H1 (cell line): ENCODE data around the gene CLEC4F. TPM values are rescaled to one million over a fixed set of nuclear protein-coding genes. Genes with fewer than 3 reads are reported as not detected.

Experiments used
- CTCF ChIA-PET: fragments of 300-600 bp; sonication (Branson Sonifier 250); formaldehyde crosslinking; loops from one replicate; lab custom pipeline; 2021; ENCODE audit not compliant: partially characterized antibody; lab: Charles Lee
- POLR2A ChIA-PET: fragments of 300-600 bp; sonication (Branson Sonifier 250); formaldehyde crosslinking; loops from one replicate; lab custom pipeline; 2021; ENCODE audit warnings: inconsistent platforms; ENCODE audit not compliant: partially characterized antibody; lab: Charles Lee
- DNase-seq, 2 experiments: peaks; one replicate each; pipeline versions ENCODE4 v3.0.0 to v3.0.0-alpha.2; 2010 to 2022; ENCODE audit warnings: low spot score in 2 of 2, low read depth in 1 of 2, mixed read lengths in 1 of 2
- FAIRE-seq: peaks from 2 replicates; lab custom pipeline; 2011; peaks lifted over from hg19 to GRCh38; lab: Jason Lieb, UNC
- H2AFZ ChIP-seq: 2 replicates; pipeline ENCODE4 v1.8.1; 2012; ENCODE audit warnings: low read length, inconsistent platforms
- H2AK5ac ChIP-seq: 2 replicates; pipeline ENCODE4 v1.6.1; 2013; ENCODE audit warnings: low read depth, low read length
- H2BK120ac ChIP-seq: replicated peaks from 2 replicates; pipeline ENCODE3; 2013; ENCODE audit warnings: low read depth, low read length, inconsistent platforms
- H2BK12ac ChIP-seq: 2 replicates; pipeline ENCODE4 v1.6.1; 2013; ENCODE audit warnings: low read depth, low read length
- H2BK15ac ChIP-seq: 2 replicates; pipeline ENCODE4 v1.6.1; 2013; ENCODE audit warnings: low read length
- H2BK20ac ChIP-seq: 2 replicates; pipeline ENCODE4 v1.6.1; 2013; ENCODE audit warnings: low read length
- H2BK5ac ChIP-seq: 2 replicates; pipeline ENCODE4 v1.6.1; 2013; ENCODE audit warnings: low read depth, low read length
- H3K14ac ChIP-seq: 2 replicates; pipeline ENCODE4 v1.6.1; 2013; ENCODE audit warnings: inconsistent platforms; ENCODE audit not compliant: insufficient read length
- H3K18ac ChIP-seq: 2 replicates; pipeline ENCODE4 v1.6.1; 2013; ENCODE audit warnings: low read length; ENCODE audit errors: extremely low read depth
- H3K23ac ChIP-seq: 2 replicates; pipeline ENCODE4 v1.6.1; 2013; ENCODE audit warnings: inconsistent platforms; ENCODE audit not compliant: insufficient read length
- H3K23me2 ChIP-seq: 2 replicates; pipeline ENCODE4 v1.6.1; 2013; ENCODE audit warnings: low read depth, low read length
- H3K27ac ChIP-seq: 2 replicates; pipeline ENCODE4 v1.6.1; 2011; ENCODE audit warnings: low read depth, low read length, inconsistent platforms
- H3K27me3 ChIP-seq, 4 experiments: replicated peaks in 1 of 4; 1 replicate in 1 of 4; 2 replicates in 3 of 4; pipeline versions ENCODE4 v1.6.1 to v1.8.1; 2011 to 2013; ENCODE audit warnings: low read length in 3 of 4, mild to moderate bottlenecking in 3 of 4, inconsistent platforms in 2 of 4, mixed read lengths in 2 of 4, moderate library complexity in 1 of 4; ENCODE audit not compliant: control insufficient read depth in 3 of 4, insufficient read depth in 3 of 4; ENCODE audit errors: extremely low read depth in 1 of 4
- H3K36me3 ChIP-seq, 4 experiments: 2 replicates each; pipeline versions ENCODE4 v1.6.1 to v1.8.1; 2011 to 2013; ENCODE audit warnings: mild to moderate bottlenecking in 4 of 4, low read length in 3 of 4, moderate library complexity in 2 of 4, control low read depth in 1 of 4, inconsistent platforms in 1 of 4; ENCODE audit not compliant: insufficient read depth in 4 of 4, control insufficient read depth in 2 of 4
- H3K4ac ChIP-seq: replicated peaks from 2 replicates; pipeline ENCODE3; 2013; ENCODE audit warnings: low read length, low read depth, mixed read lengths, inconsistent platforms; ENCODE audit not compliant: insufficient read length
- H3K4me1 ChIP-seq, 4 experiments: replicated peaks in 1 of 4; 1 replicate in 1 of 4; 2 replicates in 3 of 4; pipeline versions ENCODE4 v1.6.1 to v1.8.1; 2011 to 2013; ENCODE audit warnings: low read length in 3 of 4, inconsistent platforms in 2 of 4, mixed read lengths in 1 of 4; ENCODE audit not compliant: insufficient read depth in 4 of 4, control insufficient read depth in 3 of 4
- H3K4me2 ChIP-seq, 2 experiments: 2 replicates each; pipeline versions ENCODE4 v1.6.1 to v1.8.1; 2011 to 2013; ENCODE audit warnings: low read depth in 2 of 2, low read length in 2 of 2, control low read depth in 1 of 2, inconsistent platforms in 1 of 2, mild to moderate bottlenecking in 1 of 2; ENCODE audit not compliant: insufficient read depth in 1 of 2
- H3K4me3 ChIP-seq, 4 experiments: fragments of 200-600, 300-600 bp in 1 of 4; sonication (generic), shearing (Covaris generic), sonication (Bioruptor Twin) in 1 of 4; 2 replicates each; pipeline versions ENCODE4 v1.5.1 to v1.8.1; 2011 to 2016; ENCODE audit warnings: low read length in 4 of 4, low read depth in 3 of 4, control low read depth in 2 of 4, inconsistent platforms in 2 of 4, mild to moderate bottlenecking in 2 of 4, mixed read lengths in 1 of 4, moderate library complexity in 1 of 4; ENCODE audit not compliant: insufficient read depth in 2 of 4; ENCODE audit errors: extremely low read depth in 1 of 4
- H3K56ac ChIP-seq: replicated peaks from 2 replicates; pipeline ENCODE3; 2013; ENCODE audit warnings: low read depth, mild to moderate bottlenecking, mixed read lengths, low read length, inconsistent platforms; ENCODE audit not compliant: insufficient read length
- H3K79me1 ChIP-seq: 2 replicates; pipeline ENCODE4 v1.6.1; 2013; ENCODE audit warnings: low read depth, low read length, control low read depth
- H3K79me2 ChIP-seq, 2 experiments: 2 replicates each; pipeline versions ENCODE4 v1.6.1 to v1.8.1; 2012 to 2013; ENCODE audit warnings: low read length in 2 of 2, mild to moderate bottlenecking in 2 of 2, inconsistent platforms in 1 of 2; ENCODE audit not compliant: insufficient read depth in 2 of 2, control insufficient read depth in 1 of 2
- H3K9ac ChIP-seq, 4 experiments: replicated peaks in 1 of 4; 1 replicate in 1 of 4; 2 replicates in 3 of 4; pipeline versions ENCODE4 v1.6.1 to v1.8.1; 2011 to 2013; ENCODE audit warnings: low read depth in 3 of 4, low read length in 3 of 4, control low read depth in 2 of 4, mild to moderate bottlenecking in 2 of 4, moderate library complexity in 2 of 4, inconsistent platforms in 1 of 4; ENCODE audit errors: extremely low read depth in 1 of 4
- H3K9me3 ChIP-seq, 2 experiments: 2 replicates each; pipeline versions ENCODE4 v1.6.1 to v1.8.1; 2012 to 2013; ENCODE audit warnings: mild to moderate bottlenecking in 2 of 2, moderate library complexity in 2 of 2, control low read depth in 1 of 2, inconsistent platforms in 1 of 2, low read depth in 1 of 2, low read length in 1 of 2, mixed read lengths in 1 of 2; ENCODE audit not compliant: insufficient read depth in 2 of 2
- H4K20me1 ChIP-seq, 2 experiments: replicated peaks in 1 of 2; 2 replicates each; pipeline versions ENCODE3 to v1.8.1; 2011 to 2013; ENCODE audit warnings: inconsistent platforms in 2 of 2, low read length in 2 of 2, mild to moderate bottlenecking in 1 of 2; ENCODE audit not compliant: insufficient read depth in 2 of 2, control insufficient read depth in 1 of 2
- H4K5ac ChIP-seq: 2 replicates; pipeline ENCODE4 v1.6.1; 2013; ENCODE audit warnings: low read length, low read depth, mixed read lengths, inconsistent platforms; ENCODE audit not compliant: insufficient read length
- H4K8ac ChIP-seq: 2 replicates; pipeline ENCODE4 v1.8.0; 2013; ENCODE audit warnings: mild to moderate bottlenecking, moderate library complexity, low read length, inconsistent platforms; ENCODE audit not compliant: insufficient read depth; ENCODE audit errors: extremely low read depth
- H4K91ac ChIP-seq: replicated peaks from 2 replicates; pipeline ENCODE3; 2013; ENCODE audit warnings: low read length, mixed read lengths, inconsistent platforms; ENCODE audit not compliant: insufficient read length
- ATF2 ChIP-seq: IDR thresholded peaks from 2 replicates; pipeline ENCODE4 v1.6.1; 2012; ENCODE audit warnings: low read length, inconsistent platforms
- CHD2 ChIP-seq: IDR thresholded peaks from 2 replicates; pipeline ENCODE4 v1.6.1; 2012; ENCODE audit warnings: low read length, improper control_type of control experiment
- CREB1 ChIP-seq: IDR thresholded peaks from 2 replicates; pipeline ENCODE4 v1.6.1; 2012; ENCODE audit warnings: inconsistent platforms
- CTBP2 ChIP-seq: IDR thresholded peaks from 2 replicates; pipeline ENCODE4 v1.7.0; 2011; ENCODE audit warnings: borderline replicate concordance, mild to moderate bottlenecking, moderate library complexity, mixed read lengths, low read length; ENCODE audit not compliant: insufficient read depth, insufficient read length
- EZH2 ChIP-seq: fragments of 200-600 bp; sonication (generic); IDR thresholded peaks from 2 replicates; pipeline ENCODE4 v1.7.1; 2012; ENCODE audit warnings: low read depth, mild to moderate bottlenecking, moderate library complexity, low read length, inconsistent platforms; ENCODE audit not compliant: severe bottlenecking
- NANOG ChIP-seq: IDR thresholded peaks from 2 replicates; pipeline ENCODE4 v1.6.1; 2011; ENCODE audit warnings: low read length, low read depth, mild to moderate bottlenecking, inconsistent platforms; ENCODE audit not compliant: insufficient read depth, poor library complexity, severe bottlenecking
- RFX5 ChIP-seq: IDR thresholded peaks from 2 replicates; pipeline ENCODE4 v1.6.1; 2011; ENCODE audit warnings: low read depth, low read length, improper control_type of control experiment, borderline replicate concordance
- RNF2 ChIP-seq: fragments of 200-900, 300-1000 bp; sonication (generic); IDR thresholded peaks from 2 replicates; pipeline ENCODE4 v1.7.1; 2016; ENCODE audit warnings: borderline replicate concordance, low read depth, mild to moderate bottlenecking, antibody characterized with exemption, low read length; ENCODE audit not compliant: poor library complexity, severe bottlenecking; ENCODE audit errors: missing control alignments
- SIN3A ChIP-seq, 2 experiments: IDR thresholded peaks in 1 of 2; conservative IDR thresholded peaks in 1 of 2; 2 replicates each; pipeline ENCODE4 v1.6.1; 2011 to 2012; ENCODE audit warnings: low read length in 2 of 2, improper control_type of control experiment in 1 of 2, low read depth in 1 of 2, mild to moderate bottlenecking in 1 of 2
- SIX5 ChIP-seq: IDR thresholded peaks from 2 replicates; pipeline ENCODE4 v1.6.1; 2011; ENCODE audit warnings: mild to moderate bottlenecking, low read depth, low read length
- SP1 ChIP-seq: IDR thresholded peaks from 2 replicates; pipeline ENCODE4 v1.6.1; 2011; ENCODE audit warnings: low read depth, low read length
- ZNF274 ChIP-seq: IDR thresholded peaks from 2 replicates; pipeline ENCODE4 v1.7.0; 2012; ENCODE audit warnings: low read length, borderline replicate concordance; ENCODE audit errors: extremely low read depth
- WGBS, 2 experiments: shearing (Covaris generic) in 1 of 2; methylation state at CpG; one replicate each; pipeline versions ENCODE4 v1.1.6 to v1.1.7; 2013 to 2015; ENCODE audit warnings: low lambda C conversion rate in 2 of 2, mixed read lengths in 2 of 2, inconsistent platforms in 1 of 2, low coverage in 1 of 2, missing lambda C conversion rate in 1 of 2; ENCODE audit not compliant: insufficient replicate concordance in 2 of 2, insufficient coverage in 1 of 2, insufficient read length in 1 of 2; ENCODE audit errors: extremely low coverage in 1 of 2, missing lambda C conversion rate in 1 of 2; 5-methylcytosine and 5-hydroxymethylcytosine counted together
- polyA plus RNA-seq, 7 experiments: library from polyadenylated mRNA; depleted of rRNA in 3 of 7; stranded (reverse) in 5 of 7; unstranded in 2 of 7; fragments of >200 nt in 5 of 7; fragments of 200-250 nt in 2 of 7; gene quantifications; 1 replicate in 5 of 7; 2 replicates in 1 of 7; 4 replicates in 1 of 7; pipeline versions ENCODE4 v1.2.1 to v1.2.3, GENCODE V29; 2011 to 2013; ENCODE audit warnings: missing spikeins in 2 of 7, mixed read lengths in 2 of 7
- total RNA-seq: library from RNA; stranded (reverse); fragmentation: NEBNext Ultra II Directional; extraction: Animal tissue kit (Norgen Biotek cat#: 25700); gene quantifications from 2 replicates; pipeline ENCODE4 v1.2.1, GENCODE V29; 2021

Gene CLEC4F
- total and polyA plus RNA-seq, 2 of the 8 experiments (the other 6 are each of a cell fraction or from before 2014, with no cell fraction given), result not detected

GRCh38 chr2:70852824-70853223 is 32.4 kb upstream of the CLEC4F start:
- ChIA-PET CTCF (interaction anchor here (0.7 to 1.9 kb wide), 11 partner anchors 9 to 113 kb away, joined by 3 to 8 read pairs (median 4); no protein-coding TSS in a partner anchor), POLR2A (no interaction called here)
- Histone ChIP-seq H3K36me3 (no peaks in the 10 kb centered on the region), H3K9ac (no peak overlapping the region), H2AK5ac (no peak overlapping the region), H3K4me1 (no peaks in the 10 kb centered on the region), H2BK12ac (no peak overlapping the region), H2AFZ (no peak overlapping the region), H3K56ac (no peak overlapping the region), H4K8ac (no peak overlapping the region), H3K23me2 (no peaks in the 10 kb centered on the region), H2BK20ac (no peak overlapping the region), H3K27me3 (no peaks in the 10 kb centered on the region), H3K14ac (no peak overlapping the region), H3K79me2 (no peaks in the 10 kb centered on the region), H3K23ac (no peak overlapping the region), H4K91ac (no peak overlapping the region), H3K4ac (no peak overlapping the region), H2BK5ac (no peak overlapping the region), H2BK15ac (no peak overlapping the region), H2BK120ac (no peak overlapping the region), H3K27ac (no peak overlapping the region), H3K79me1 (no peaks in the 10 kb centered on the region), H3K4me3 (no peak overlapping the region), H4K20me1 (no peaks in the 10 kb centered on the region), H3K4me2 (no peak overlapping the region), H3K18ac (no peak overlapping the region), H4K5ac (no peak overlapping the region), H3K9me3 (no peaks in the 10 kb centered on the region)
- FAIRE-seq (no peak), DNase-seq (no peak)
- WGBS, 2 experiments, result 89% methylated on average over 1 of the region's 1 CpG; no CpG with 5 or more reads in 1 of the 2 experiments
- no peak for TF ChIP-seq RFX5
- TF ChIP-seq EZH2, result no peak
- no peak for TF ChIP-seq ZNF274
- no peak for TF ChIP-seq SIX5
- no peak for TF ChIP-seq CHD2
- TF ChIP-seq NANOG, result no peak
- TF ChIP-seq RNF2, result no peak
- no peak for TF ChIP-seq CTBP2
- TF ChIP-seq SP1, result no peak
- no peak for TF ChIP-seq SIN3A (conservative IDR thresholded peaks at IDR 0.05 in 1 of 2, IDR thresholded peaks at IDR 0.05 in 1 of 2; ENCODE audit: low read depth in 1 of 2, low read length in 2 of 2)
- TF ChIP-seq CREB1, result no peak
- no peak for TF ChIP-seq ATF2
